Osteocyte (in vitro differentiated cells): ENCODE measurements around the gene TP53INP2. TPM values are rescaled to one million over a fixed set of nuclear protein-coding genes. Genes with fewer than 3 reads are reported as not detected.

Experiments
- DNase-seq: peaks from one replicate; pipeline ENCODE4 v3.0.0; 2021; ENCODE audit warnings: mixed read lengths; ENCODE audit not compliant: unreplicated experiment; ENCODE audit errors: extremely low spot score
- H3K27ac Mint-ChIP-seq: one replicate; pipeline ENCODE4 v1.8.0; 2021; ENCODE audit warnings: mild to moderate bottlenecking, mixed read lengths; ENCODE audit not compliant: unreplicated experiment
- H3K27me3 Mint-ChIP-seq: one replicate; pipeline ENCODE4 v1.8.0; 2021; ENCODE audit warnings: mixed read lengths; ENCODE audit not compliant: unreplicated experiment
- H3K36me3 Mint-ChIP-seq: one replicate; pipeline ENCODE4 v1.8.0; 2021; ENCODE audit warnings: mixed read lengths; ENCODE audit not compliant: unreplicated experiment
- H3K4me1 Mint-ChIP-seq: one replicate; pipeline ENCODE4 v1.8.0; 2021; ENCODE audit warnings: mixed read lengths; ENCODE audit not compliant: unreplicated experiment
- H3K4me3 Mint-ChIP-seq: one replicate; pipeline ENCODE4 v1.8.0; 2021; ENCODE audit warnings: mild to moderate bottlenecking, moderate library complexity, mixed read lengths; ENCODE audit not compliant: unreplicated experiment
- H3K9me3 Mint-ChIP-seq: one replicate; pipeline ENCODE4 v1.8.0; 2021; ENCODE audit warnings: mixed read lengths; ENCODE audit not compliant: unreplicated experiment
- CTCF ChIP-seq: fragments of 200-600 bp; sonication (generic); IDR thresholded peaks from 2 replicates; pipeline ENCODE4 v1.5.0; 2021; ENCODE audit warnings: antibody characterized with exemption, mild to moderate bottlenecking, moderate library complexity
- total RNA-seq: library from RNA; stranded (reverse); gene quantifications from 2 replicates; pipeline ENCODE4 v1.2.1, GENCODE V29; 2021

Gene TP53INP2
- total RNA-seq, 1 donor from 2014 or later = 34.3 TPM

GRCh38 chr20:34747479-34747878 is 43.3 kb downstream of the TP53INP2 start:
- Mint-ChIP-seq H3K27me3 (no peaks in the 10 kb centered on the region), H3K36me3 (peaks cover 49% of the 10 kb centered on the region), H3K9me3 (no peaks in the 10 kb centered on the region), H3K4me1 (no peaks in the 10 kb centered on the region), H3K27ac (no peak overlapping the region), H3K4me3 (no peak overlapping the region)
- no peak for DNase-seq
- TF ChIP-seq CTCF = no peak

- Mint-ChIP-seq H3K27me3 (no peaks in the 10 kb centered on the region), H3K4me1 (no peaks in the 10 kb centered on the region), H3K9me3 (no peaks in the 10 kb centered on the region), H3K36me3 (peaks cover 43% of the 10 kb centered on the region), H3K4me3 (no peak overlapping the region), H3K27ac (no peak overlapping the region)
- no peak for TF ChIP-seq CTCF
- no peak for DNase-seq
Measured at GRCh38 chr20:34748709-34749108, 44.6 kb downstream of the TP53INP2 start.

- H3K9me3 Mint-ChIP-seq = no peaks in the 10 kb centered on the region
- H3K27ac Mint-ChIP-seq = no peak overlapping the region
- H3K4me1 Mint-ChIP-seq = no peaks in the 10 kb centered on the region
- TF ChIP-seq CTCF = no peak
- H3K36me3 Mint-ChIP-seq = peaks cover 48% of the 10 kb centered on the region
- no peak for DNase-seq
- no peak overlapping the region for H3K4me3 Mint-ChIP-seq
- H3K27me3 Mint-ChIP-seq = no peaks in the 10 kb centered on the region
Measured at GRCh38 chr20:34750484-34750883, 46.3 kb downstream of the TP53INP2 start.

GRCh38 chr20:34751453-34751852 is 47.3 kb downstream of the TP53INP2 start:
- H3K4me3 Mint-ChIP-seq = no peak overlapping the region
- no peak for DNase-seq
- no peak overlapping the region for H3K27ac Mint-ChIP-seq
- no peaks in the 10 kb centered on the region for H3K27me3 Mint-ChIP-seq
- no peaks in the 10 kb centered on the region for H3K4me1 Mint-ChIP-seq
- no peak for TF ChIP-seq CTCF
- H3K36me3 Mint-ChIP-seq = peaks cover 46% of the 10 kb centered on the region
- H3K9me3 Mint-ChIP-seq = no peaks in the 10 kb centered on the region

- Mint-ChIP-seq H3K27ac (no peak overlapping the region), H3K27me3 (no peaks in the 10 kb centered on the region), H3K36me3 (peaks cover 61% of the 10 kb centered on the region)
Measured at GRCh38 chr20:34753706-34754461, 49.7 kb downstream of the TP53INP2 start.

More at GRCh38 chr20:34753706-34754461, 49.7 kb downstream of the TP53INP2 start:
- Mint-ChIP-seq H3K4me1 (no peaks in the 10 kb centered on the region), H3K9me3 (no peaks in the 10 kb centered on the region), H3K4me3 (no peak overlapping the region)
- DNase-seq = no peak
- TF ChIP-seq CTCF = no peak
